ENCODE measurements around the gene MKKS.

DNA sequence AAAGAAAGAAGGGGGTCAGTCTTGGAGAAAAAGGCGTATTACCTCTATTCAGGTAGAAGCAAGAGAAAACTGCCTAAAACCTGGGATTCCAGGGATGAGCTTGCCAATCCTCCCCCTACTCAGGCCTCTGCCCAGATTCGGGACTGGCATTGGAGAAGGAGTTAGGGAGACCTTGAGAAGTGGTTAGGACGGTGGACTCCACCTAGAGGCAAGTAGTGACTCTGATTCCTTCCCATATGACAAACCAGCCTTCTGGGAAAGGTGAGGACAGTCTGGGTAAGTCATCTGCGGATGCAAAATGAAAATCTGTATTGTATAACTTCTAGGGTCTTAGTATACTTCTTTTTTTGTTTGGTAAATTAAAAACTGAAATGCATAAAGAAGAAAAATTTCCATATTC, 44.9 kb upstream of the MKKS start:
- TF ChIP-seq, protein P1, sequence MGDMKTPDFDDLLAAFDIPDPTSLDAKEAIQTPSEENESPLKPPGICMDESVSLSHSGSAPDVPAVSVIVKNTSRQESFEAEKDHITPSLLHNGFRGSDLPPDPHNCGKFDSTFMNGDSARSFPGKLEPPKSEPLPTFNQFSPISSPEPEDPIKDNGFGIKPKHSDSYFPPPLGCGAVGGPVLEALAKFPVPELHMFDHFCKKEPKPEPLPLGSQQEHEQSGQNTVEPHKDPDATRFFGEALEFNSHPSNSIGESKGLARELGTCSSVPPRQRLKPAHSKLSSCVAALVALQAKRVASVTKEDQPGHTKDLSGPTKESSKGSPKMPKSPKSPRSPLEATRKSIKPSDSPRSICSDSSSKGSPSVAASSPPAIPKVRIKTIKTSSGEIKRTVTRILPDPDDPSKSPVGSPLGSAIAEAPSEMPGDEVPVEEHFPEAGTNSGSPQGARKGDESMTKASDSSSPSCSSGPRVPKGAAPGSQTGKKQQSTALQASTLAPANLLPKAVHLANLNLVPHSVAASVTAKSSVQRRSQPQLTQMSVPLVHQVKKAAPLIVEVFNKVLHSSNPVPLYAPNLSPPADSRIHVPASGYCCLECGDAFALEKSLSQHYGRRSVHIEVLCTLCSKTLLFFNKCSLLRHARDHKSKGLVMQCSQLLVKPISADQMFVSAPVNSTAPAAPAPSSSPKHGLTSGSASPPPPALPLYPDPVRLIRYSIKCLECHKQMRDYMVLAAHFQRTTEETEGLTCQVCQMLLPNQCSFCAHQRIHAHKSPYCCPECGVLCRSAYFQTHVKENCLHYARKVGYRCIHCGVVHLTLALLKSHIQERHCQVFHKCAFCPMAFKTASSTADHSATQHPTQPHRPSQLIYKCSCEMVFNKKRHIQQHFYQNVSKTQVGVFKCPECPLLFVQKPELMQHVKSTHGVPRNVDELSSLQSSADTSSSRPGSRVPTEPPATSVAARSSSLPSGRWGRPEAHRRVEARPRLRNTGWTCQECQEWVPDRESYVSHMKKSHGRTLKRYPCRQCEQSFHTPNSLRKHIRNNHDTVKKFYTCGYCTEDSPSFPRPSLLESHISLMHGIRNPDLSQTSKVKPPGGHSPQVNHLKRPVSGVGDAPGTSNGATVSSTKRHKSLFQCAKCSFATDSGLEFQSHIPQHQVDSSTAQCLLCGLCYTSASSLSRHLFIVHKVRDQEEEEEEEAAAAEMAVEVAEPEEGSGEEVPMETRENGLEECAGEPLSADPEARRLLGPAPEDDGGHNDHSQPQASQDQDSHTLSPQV (IDR thresholded peaks at IDR 0.05): no peak
- TF ChIP-seq SMAD1 (IDR thresholded peaks at IDR 0.05; ENCODE audit: low read depth, partially characterized antibody) (no peak), YY1 (IDR thresholded peaks at IDR 0.05; ENCODE audit: low read depth, low read length) (no peak), FOXK2 (IDR thresholded peaks at IDR 0.05) (no peak), BCL11A (IDR thresholded peaks at IDR 0.05; ENCODE audit: low read depth, low read length) (no peak), NR2C1 (IDR thresholded peaks at IDR 0.05) (no peak), LARP7 (IDR thresholded peaks at IDR 0.05) (no peak), POLR2A (IDR thresholded peaks at IDR 0.05; ENCODE audit: low read depth, low read length) (no peak)
- TF ChIP-seq, protein P2, sequence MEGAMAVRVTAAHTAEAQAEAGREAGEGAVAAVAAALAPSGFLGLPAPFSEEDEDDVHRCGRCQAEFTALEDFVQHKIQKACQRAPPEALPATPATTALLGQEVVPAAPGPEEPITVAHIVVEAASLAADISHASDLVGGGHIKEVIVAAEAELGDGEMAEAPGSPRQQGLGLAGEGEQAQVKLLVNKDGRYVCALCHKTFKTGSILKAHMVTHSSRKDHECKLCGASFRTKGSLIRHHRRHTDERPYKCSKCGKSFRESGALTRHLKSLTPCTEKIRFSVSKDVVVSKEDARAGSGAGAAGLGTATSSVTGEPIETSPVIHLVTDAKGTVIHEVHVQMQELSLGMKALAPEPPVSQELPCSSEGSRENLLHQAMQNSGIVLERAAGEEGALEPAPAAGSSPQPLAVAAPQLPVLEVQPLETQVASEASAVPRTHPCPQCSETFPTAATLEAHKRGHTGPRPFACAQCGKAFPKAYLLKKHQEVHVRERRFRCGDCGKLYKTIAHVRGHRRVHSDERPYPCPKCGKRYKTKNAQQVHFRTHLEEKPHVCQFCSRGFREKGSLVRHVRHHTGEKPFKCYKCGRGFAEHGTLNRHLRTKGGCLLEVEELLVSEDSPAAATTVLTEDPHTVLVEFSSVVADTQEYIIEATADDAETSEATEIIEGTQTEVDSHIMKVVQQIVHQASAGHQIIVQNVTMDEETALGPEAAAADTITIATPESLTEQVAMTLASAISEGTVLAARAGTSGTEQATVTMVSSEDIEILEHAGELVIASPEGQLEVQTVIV (IDR thresholded peaks at IDR 0.05; ENCODE audit: borderline replicate concordance, partially characterized antibody): no peak
- TF ChIP-seq, protein P3, sequence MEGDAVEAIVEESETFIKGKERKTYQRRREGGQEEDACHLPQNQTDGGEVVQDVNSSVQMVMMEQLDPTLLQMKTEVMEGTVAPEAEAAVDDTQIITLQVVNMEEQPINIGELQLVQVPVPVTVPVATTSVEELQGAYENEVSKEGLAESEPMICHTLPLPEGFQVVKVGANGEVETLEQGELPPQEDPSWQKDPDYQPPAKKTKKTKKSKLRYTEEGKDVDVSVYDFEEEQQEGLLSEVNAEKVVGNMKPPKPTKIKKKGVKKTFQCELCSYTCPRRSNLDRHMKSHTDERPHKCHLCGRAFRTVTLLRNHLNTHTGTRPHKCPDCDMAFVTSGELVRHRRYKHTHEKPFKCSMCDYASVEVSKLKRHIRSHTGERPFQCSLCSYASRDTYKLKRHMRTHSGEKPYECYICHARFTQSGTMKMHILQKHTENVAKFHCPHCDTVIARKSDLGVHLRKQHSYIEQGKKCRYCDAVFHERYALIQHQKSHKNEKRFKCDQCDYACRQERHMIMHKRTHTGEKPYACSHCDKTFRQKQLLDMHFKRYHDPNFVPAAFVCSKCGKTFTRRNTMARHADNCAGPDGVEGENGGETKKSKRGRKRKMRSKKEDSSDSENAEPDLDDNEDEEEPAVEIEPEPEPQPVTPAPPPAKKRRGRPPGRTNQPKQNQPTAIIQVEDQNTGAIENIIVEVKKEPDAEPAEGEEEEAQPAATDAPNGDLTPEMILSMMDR (IDR thresholded peaks at IDR 0.05 in 2 of 3, conservative IDR thresholded peaks at IDR 0.05 in 1 of 3; ENCODE audit: control insufficient read depth in 2 of 3, extremely low read depth in 1 of 3, insufficient read depth in 1 of 3, low read depth in 3 of 3, low read length in 3 of 3): no peak

All from GM12878 (cell line).